PFSK-1 (cell line): ENCODE results near the gene SYS1.

ENCODE experiments used
- POLR2AphosphoS5 ChIP-seq: IDR thresholded peaks from 2 replicates; pipeline ENCODE4 v1.6.1; 2012; ENCODE audit warnings: low read depth, mild to moderate bottlenecking, control low read depth, low read length, moderate library complexity
- REST ChIP-seq, 2 experiments: IDR thresholded peaks; 2 replicates each; pipeline versions ENCODE4 v1.6.1 to v1.8.0; 2011 to 2012; ENCODE audit warnings: low read depth in 2 of 2, low read length in 2 of 2, control low read depth in 1 of 2, inconsistent platforms in 1 of 2, mild to moderate bottlenecking in 1 of 2, moderate library complexity in 1 of 2; ENCODE audit not compliant: insufficient read depth in 1 of 2
- TAF1 ChIP-seq: IDR thresholded peaks from 2 replicates; pipeline ENCODE4 v1.6.1; 2012; ENCODE audit warnings: low read length, control low read depth, borderline replicate concordance; ENCODE audit not compliant: insufficient read depth

- no peak for TF ChIP-seq REST (IDR thresholded peaks at IDR 0.05; ENCODE audit: insufficient read depth in 1 of 2, low read depth in 2 of 2, low read length in 2 of 2)
- no peak for TF ChIP-seq TAF1
- no peak for TF ChIP-seq POLR2AphosphoS5
Observed at GRCh38 chr20:45372241-45372640, 9.3 kb downstream of the SYS1 start.
